ENCODE measurements around the gene STAB1.
"Not testable (repeated sequence)": the region's sequence is repeated elsewhere in the genome, so short reads cannot be mapped to it uniquely, and the experiment has no call there.

STAB1 gene

DNA sequence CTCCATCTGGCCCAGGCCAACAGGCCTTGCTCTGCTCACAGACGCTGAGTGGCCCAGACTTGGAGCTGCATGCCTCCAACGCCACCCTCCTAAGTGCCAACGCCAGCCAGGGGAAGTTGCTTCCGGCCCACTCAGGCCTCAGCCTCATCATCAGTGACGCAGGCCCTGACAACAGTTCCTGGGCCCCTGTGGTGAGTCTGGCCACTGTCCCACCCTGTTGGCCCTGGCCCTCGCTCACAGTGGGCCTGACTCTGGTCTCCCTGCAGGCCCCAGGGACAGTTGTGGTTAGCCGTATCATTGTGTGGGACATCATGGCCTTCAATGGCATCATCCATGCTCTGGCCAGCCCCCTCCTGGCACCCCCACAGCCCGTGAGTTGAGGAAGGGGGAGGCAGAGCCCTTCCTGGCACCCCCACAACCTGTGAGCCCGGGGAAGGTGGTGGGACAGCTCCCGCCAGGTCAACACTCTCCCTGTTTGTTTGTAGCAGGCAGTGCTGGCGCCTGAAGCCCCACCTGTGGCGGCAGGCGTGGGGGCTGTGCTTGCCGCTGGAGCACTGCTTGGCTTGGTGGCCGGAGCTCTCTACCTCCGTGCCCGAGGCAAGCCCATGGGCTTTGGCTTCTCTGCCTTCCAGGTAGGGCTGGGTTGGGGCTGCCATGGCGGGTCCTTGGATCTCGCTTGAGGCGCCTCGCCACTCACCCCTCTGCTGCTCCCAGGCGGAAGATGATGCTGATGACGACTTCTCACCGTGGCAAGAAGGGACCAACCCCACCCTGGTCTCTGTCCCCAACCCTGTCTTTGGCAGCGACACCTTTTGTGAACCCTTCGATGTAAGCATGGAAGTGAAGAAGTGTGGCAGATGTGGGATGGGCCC lies 28.5 kb downstream of the STAB1 start:
- DNase-seq (ENCODE audit: low spot score) = no peak

DNA sequence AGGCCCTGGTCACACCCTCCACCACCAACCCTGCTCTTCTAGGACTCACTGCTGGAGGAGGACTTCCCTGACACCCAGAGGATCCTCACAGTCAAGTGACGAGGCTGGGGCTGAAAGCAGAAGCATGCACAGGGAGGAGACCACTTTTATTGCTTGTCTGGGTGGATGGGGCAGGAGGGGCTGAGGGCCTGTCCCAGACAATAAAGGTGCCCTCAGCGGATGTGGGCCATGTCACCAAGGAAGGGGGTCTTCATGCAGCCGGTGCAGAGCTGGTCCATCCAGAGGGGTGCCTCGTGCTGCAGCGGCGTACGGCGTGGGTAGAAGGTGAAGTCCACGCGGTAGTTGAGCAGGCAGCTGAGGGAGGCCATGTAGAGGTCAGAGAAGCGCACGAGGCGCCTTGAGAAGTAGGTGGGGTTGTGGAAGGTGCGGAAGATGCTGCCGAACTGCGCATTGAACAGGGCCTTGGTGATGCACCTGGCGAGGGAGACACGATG lies 29.2 kb downstream of the STAB1 start:
- DNase-seq (ENCODE audit: low spot score) = no peak

DNA sequence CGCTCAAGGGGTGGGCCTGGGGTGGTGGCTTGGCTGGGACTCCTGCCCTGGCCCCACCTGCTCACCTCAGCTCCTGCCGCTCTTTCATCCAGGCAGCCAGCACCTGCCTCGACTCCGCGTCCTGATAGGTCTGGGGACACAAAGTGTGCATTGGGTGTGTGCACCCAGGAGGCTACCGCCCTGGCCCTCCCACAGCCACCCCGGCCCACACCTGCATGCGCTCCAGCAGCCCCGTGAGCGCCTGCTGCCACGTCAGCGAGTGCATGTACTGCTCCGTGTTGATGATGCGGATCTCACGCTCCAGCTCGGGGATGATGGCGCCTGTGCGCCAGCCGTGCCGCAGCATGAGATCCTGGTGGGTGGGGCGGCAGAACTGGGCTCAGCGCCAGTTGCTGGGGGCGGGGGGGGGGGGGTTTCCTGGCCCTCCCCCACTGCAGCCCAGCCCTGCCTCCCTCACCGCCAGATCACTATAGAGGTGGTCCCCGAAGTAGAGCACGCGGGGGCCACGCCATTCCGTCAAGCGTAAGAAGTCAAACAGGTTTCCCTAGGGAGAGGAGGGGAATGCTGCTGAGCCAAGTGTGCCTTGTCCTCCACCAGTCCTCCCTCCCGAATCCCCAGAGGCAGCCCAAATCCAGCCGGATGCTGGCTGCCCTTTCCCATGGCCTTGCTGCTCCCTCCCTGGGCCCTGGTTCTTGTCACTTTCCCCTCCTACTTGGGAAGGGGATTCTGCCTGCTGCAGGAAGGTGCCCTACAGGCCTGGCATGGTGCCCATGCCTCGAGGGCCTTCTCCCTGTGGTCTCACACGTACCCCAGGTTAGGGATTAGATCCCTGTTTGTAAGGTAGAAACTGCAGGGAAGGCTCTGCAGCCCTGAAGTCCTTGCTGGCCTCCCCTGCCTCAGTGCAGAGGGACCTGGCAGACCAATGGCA lies 29.9 kb downstream of the STAB1 start:
- no peak for DNase-seq (ENCODE audit: low spot score)

DNA sequence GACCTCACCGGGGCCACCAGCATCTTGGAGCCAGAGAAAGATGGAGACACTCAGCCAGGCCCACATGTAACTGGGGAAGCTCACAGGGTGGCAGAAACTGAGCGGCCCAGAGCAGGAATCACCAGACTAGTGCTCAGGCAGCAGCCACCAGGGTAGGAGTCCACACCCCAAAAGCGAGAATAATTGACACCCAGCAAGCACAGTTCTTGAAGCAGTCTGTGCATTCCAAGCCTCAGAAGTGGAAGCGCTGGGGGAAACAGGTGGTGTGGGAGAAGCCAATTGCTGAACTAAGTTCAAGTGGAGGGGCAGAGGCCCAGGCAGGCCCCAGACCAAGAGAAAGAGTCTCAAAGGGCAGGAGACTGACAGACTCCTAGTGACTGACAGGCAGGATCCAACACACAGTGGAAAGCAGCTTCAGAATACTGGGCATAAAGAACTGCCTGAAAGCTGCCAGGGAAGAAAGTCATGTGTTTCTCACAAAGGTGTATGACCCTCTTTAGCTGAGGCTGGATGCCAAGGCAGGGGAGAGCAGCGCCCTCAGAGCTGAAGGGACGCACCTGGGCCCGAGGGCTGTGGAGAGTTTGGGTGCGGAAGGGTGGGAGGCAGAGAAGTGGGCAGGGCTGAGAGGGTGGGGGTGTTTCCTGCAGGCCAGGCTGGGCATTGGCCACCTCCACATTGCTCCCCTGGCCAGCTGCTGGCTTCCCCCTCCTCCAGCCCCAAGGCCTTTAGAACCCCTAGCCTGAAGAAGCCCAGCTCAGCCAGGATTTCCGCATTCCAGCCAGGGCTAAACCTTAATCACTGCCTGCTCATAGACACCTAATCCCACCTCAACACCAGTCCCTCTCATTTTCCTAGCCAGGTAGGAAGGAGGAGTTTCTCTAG lies 30.8 kb downstream of the STAB1 start:
- DNase-seq (ENCODE audit: low spot score) = no peak

DNA sequence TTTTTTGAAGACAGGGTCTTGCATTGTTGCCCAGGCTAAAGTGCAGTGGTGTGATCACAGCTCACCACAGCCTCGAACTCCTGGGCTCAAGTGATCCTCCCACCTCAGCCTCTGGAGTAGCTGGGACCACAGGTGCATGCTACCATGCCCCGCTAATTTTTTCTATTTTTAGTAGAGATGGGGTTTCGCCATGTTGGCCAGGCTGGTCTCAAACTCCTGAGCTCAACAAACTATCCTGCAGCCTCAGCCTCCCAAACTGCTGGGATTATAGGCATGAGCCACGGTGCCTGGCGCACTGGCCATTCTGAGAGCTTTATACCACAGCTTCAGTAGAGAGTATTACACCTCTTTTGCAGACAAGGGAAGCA lies 31.5 kb downstream of the STAB1 start:
- DNase-seq (ENCODE audit: low spot score) = not testable (repeated sequence)

DNA sequence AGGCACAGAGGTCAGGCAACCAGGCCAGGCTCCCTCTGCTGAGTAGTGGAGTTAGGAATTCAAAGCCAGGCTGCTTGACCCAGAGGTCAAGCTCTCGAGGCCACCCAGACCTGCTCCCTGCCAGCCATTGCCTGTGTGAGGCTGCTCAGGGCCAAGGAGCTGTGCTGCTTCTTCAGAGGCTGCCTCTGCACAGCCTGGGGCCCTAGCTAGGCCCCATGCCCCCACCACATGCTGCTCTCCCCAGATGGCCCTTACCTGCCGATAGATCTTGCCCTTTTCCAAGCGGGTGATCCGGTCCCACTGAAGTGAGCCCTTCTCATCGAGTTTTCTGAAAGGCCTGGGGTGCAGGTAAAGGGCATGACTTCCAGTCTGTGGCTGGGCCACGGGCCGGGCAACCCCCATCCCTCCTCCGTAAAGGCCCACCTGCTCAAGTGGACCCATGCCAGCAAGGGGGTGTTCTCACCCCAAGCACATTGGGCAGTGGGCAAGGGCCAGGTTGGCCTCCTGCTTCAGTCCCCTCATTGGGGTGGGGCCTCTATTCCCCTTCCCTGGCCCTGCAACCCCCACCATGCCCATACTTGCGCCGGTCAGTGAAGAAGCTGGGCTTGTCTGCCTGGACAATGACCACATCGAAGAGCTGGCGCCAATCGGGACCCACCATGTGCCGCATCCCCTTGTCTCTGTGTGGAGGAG lies 32.0 kb downstream of the STAB1 start:
- no peak for DNase-seq (ENCODE audit: low spot score)

DNA sequence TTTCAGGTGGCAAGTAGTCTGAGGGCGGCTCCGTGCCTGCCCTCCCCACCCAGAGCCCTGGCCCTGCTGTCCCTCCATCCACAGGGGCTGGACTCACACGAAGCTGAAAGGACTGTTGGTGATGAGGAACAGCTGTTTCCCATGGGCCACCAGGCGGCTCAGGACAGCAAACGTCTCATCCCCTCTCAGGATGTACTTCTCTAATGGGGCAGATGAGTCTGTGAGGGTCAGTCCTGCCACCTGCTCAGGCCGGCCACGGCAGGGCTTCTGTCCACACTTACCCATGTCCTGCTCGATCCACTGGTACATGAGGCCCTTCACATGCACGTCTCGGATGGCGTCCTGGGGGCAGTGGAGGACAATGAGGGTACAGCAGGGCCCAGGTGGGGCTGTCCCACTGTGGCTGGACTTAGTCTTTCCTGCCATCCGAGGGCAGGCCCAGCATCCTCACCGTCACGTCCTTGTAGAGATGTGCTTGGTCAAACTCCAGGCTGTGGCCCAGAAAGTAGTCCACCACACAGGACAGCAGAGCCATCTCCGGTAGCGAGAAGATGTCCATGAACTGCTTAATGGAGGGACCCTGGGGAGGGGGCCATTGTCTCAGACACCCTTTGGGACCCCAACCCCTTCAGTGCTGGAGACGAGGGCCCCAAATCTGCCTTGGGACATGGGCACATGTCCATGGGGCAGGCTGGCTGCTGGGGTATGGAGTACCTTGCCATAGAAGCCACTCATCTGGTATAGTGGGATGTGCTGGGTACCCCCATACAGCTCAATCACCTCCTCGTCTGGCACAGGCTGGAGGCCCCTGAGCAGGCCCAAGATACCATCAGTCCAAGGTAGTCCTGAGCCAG lies 32.8 kb downstream of the STAB1 start:
- DNase-seq (ENCODE audit: low spot score) = no peak

DNA sequence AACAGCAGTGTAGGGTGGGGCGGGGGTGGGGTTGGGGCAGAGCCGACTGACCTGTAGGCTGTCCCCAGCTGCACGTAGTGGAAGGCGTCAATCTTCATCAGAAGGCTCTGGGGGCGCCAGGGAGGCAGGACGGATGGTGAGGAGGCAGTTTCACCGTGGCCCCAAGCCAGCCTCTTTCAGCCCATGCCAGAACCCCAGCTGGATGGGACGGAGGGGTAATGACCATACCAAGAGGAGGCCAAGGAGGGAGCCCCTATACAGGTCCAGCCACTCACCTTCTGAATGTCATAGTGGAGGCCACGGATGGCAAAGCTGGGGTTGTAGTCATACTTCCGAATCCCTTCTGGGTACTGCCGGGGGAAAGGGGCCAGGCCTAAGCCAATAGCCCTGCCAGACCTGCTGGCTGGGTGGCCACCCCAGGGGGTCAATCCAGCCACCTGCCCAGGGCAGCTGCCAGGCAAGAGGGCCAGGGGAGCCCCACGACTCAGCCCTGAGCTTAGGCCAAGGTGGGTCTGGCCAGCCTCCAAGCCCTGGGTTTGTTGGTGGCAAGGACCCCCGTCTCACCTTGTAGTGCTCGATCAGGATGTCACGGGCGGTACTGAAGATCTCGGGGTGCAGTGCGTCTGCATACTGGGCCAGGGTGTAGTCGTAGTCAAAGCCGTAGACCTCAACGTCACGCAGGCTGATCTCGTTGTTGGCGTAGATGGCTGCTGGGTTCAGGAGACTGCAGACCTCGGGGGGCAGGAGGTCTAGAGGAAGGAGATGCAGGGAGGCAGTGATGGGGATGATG lies 33.6 kb downstream of the STAB1 start:
- DNase-seq (ENCODE audit: low spot score) = no peak

DNA sequence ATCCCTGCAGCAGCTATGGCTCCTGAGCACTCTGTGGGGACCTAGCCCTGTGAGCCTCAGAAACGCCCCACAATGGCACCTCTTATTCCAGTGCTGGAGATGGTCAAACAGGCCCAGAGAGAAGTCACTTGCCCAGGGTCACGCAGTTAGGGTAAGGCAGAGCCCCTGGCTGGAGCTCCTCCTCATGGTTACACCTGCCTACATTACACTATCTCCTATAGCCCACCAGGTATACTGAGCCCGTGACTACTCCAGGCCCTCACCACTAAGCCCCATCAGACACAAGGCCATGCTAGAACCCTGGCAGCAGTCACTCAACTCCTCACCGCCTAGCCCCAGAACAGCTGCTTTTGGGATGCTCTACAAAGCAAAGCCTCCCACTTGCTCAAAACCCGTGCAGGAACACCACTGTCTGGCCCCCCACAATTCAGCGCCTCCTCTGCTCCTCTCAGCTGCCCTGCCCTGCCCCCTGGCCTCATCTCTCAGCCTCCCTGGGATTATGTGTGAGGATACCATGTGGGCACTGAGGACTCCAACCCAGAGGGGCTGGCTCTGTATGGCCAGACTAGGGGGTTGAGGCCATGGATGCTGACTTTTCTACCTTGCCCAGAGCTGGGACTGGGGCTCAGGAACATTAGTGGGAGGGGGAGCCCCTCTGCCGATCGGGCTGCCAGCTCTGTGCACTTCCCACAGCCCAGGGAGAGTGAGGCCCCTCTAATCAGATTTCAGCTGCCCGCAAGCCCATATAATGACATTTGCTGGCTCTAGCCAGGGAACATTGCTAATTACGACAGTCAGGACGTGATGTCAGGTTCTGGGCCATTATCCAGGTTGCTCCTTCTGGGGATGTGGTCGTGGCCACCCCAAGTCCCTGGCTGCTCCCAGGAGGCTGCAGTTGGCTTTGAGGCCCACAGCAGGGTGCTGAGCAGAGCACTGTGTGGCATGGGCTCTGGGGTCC lies 34.5 kb downstream of the STAB1 start:
- no peak for DNase-seq (ENCODE audit: low spot score)

DNA sequence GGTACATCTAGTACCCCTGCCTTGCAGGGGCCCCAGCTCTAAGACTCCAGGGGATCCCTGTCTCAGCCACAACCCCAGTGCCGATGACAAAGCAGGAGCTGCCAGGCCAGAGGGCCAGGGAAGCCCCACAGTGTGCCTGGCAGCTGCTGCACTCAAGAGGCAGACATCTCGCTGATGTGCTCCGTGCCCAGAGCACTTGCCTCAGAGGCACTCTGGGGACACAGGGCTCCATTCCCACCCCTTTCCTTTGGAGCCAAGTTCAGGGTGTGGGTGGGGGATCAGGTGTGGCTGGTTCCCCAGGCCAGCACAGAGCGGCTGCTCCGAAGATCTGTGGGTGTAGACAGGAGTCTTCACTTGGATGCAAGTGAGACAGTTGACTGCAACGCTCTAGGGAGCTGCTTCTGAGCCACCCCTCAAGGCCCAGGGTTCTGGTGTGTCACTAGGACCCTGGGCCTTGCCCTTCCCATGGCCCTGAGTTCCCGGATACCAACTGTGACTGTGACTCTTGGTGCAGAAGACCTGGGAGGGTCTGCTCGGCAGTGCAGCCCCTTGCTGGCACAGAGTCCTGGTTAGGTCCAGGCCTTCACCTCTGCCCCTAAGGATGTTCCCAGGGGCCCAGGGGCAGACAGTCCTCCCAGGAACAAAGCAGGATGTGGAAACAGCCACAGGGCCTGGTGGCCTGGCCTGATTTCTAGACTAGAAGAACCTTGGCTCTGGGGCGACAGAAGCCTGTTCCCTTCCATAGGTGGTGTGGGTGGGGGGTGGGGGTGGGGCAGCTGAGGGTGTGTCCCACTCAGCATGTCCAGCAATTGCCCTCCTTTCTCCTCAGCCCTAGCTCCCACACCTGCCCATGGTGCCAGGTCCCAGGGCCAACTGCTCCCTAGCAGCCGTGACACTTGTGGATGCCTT lies 36.0 kb downstream of the STAB1 start:
- DNase-seq (ENCODE audit: low spot score) = no peak

DNA sequence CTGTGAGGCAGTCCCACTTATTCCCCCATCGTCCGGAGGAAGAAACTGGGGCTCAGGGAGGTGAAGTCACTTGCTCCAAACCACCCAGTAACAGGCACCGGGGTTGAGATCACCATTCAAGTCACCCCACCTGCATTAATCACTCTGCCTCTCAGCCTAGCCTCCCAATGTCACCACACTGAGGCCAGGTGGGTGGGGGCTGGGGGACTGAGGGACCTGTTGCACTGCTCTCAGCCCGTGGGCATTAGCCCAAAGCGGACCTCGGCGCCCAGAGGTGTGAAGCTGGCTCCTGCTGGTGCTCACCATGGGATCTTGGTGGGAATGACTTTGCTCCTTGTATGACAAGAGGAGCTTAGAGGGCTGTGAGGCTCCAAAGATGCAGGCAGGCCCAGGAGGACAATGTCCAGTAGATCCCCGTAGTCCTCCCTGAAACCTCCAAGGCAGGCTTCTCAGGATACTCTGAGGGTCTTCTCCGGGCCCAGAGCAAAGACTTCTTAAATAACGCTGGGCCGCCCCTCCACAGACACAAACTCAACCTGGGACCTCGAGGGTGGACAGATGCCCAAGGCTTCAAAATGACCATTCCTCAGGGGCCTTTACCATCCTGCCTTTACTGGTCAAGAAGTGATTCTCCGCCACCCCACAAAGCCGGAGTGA lies 36.9 kb downstream of the STAB1 start:
- DNase-seq (ENCODE audit: low spot score) = no peak

DNA sequence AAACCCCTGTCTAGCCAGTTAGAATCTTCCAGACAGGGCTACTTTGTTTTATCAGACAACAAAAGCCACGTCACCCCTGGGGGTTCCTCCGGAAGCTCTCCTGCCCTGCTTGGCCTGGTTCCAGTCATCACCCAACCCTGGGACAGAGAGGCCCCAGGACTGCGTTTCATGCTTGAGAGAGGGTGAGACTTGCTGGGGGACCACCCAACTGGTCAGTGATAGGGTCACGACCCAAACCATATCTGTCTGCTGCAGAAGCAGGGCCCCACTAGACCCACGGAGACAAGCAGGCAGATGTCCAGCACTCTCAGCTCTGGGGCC lies 37.3 kb downstream of the STAB1 start:
- DNase-seq (ENCODE audit: low spot score) = peak; percentile 24

DNA sequence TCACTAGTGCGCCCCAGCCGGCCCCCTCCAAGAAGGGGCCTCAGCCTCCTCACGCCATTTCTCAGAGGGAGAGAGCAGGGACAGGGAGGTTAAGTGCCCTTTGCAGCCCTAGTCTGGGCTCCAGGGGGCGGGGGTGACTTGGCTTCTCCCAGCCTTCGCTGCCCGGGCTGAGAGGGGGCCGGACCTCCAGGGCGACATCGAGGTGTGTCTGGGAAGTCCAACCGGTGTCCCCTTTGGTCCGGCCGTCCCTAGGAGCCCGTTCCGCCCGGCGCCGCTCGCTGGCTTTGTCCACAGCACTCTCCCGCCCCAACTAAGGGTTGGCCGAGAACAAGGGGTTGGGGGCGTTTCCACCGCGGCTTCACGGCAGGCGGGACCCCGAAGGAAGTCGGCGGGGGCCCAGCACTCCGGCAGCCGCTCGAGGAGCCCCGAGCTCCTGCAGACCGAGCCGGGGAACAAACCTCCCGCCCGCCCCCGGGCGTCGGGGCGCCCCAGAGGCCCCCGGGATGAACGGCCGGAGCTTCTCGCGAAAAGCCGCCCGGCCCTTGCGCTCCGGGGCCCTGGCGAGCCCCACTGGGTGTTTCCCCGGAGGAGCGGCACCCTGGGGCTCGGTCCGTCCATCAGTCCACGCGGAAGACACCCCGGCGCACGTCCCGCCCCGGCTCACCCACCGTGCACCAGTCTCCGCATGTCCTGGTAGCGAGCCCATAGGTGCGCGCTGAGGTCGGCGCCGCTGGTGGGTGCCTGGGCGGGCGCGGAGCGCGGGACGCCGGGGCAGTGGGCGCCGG lies 37.9 kb downstream of the STAB1 start:
- no peak for DNase-seq (ENCODE audit: low spot score)

DNA sequence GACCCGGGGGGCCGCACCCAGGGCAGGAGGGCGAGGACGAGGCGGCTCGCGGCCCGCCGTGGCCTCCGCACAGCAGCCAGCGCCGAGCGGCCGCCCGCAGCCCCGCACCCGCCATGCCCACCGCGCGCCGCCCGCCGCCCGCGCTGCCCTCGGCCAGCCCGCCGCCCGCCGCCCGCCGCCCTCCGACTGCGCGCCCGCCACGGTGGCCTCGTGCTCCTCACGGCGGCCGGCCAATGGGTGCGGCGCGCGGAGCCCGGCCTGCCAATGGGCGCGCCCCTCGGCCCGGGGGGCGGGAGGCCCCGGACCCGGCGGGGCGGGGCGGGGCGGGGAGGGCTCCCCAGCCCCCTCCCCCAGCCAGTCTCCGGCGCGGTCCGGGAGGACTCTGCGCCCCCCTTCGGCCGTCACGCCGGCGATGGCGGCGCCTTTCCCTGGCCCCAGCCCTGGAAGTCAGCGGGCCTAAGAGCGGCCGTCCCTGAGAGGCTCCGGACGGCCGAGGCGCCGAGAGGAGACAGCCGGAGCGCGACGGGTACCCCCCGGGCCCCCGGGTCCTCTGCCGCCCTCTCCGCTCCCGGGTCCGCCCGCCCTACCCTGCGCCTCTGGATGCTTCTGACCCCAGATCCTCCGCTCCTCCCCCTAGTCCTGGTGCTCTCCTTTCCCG lies 38.6 kb downstream of the STAB1 start, which contains the start of gene NT5DC2:
Gene NT5DC2 (minus strand): TSS at position 235 of the 658 bp plus-strand sequence. CDS start 120 bp downstream, at position 115.
- DNase-seq (ENCODE audit: low spot score) = peak; percentile 72
